KG1 (cell line): ENCODE results near the gene SSBP2.
A peak's percentile ranks its signal among the peaks of the same experiment; 100 is the strongest.
"Not testable (repeated sequence)": the region's sequence is repeated elsewhere in the genome, so short reads cannot be mapped to it uniquely, and the experiment has no call there.

Experiments
- DNase-seq: peaks from one replicate; lab custom pipeline; 2025; lab: John Stamatoyannopoulos, UW

SSBP2 gene

DNA sequence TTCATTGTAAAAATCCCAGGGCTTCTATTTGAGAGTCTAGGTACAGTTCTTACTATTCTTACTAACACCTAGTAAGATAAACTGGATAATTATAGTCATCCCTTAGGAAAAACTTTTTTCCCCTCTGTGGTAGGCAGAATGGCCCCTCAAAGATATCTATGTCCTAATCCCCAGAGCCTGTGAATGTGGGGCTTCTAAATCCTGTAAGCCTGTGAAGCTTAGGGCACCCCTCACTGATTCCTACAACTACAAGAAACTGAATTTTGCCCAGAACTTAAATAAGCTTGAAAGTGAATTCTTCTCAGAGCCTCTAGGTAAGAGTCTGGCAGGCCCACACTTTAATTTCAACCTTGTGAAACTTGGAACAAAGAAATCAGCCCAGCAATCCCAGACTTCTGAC, 226.9 kb downstream of the SSBP2 start:
- no peak for DNase-seq

DNA sequence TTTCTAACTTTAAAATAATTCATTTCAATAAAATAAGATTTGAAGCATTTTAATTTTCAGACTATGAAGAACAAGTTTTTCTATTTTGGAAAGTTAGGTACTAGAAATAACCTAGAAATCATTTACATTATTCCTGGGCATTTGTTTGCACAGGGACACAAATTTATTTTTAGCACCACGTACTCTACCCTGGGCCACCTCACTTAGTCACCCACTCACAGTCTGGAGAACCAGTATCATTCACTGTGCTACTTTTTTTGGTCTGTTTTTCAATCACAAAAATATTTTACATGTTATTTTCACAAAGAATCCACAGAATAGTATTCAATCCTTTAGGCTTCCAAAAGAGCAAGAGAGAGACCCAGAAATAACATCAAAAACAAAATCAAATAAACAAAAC, 228.3 kb downstream of the SSBP2 start:
- DNase-seq: no peak

DNA sequence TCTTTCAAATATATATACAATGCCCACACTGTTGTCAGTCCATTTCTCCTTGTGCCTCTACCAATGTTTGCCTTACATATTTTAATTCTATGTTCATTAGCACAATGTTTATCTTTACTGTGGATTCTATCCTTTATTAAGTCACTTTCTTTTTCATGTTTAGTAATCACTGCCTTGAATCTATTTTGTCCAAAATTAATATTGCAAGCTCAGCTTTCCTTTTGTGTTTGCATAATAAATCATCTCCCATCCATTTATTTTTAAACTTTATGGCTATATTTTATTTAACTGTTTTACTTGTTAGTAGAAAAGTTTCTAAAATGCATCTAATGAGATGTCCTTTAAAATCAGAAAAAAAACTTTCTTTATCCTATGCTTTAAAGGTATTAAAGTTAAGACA, 230.1 kb downstream of the SSBP2 start:
- no peak for DNase-seq

DNA sequence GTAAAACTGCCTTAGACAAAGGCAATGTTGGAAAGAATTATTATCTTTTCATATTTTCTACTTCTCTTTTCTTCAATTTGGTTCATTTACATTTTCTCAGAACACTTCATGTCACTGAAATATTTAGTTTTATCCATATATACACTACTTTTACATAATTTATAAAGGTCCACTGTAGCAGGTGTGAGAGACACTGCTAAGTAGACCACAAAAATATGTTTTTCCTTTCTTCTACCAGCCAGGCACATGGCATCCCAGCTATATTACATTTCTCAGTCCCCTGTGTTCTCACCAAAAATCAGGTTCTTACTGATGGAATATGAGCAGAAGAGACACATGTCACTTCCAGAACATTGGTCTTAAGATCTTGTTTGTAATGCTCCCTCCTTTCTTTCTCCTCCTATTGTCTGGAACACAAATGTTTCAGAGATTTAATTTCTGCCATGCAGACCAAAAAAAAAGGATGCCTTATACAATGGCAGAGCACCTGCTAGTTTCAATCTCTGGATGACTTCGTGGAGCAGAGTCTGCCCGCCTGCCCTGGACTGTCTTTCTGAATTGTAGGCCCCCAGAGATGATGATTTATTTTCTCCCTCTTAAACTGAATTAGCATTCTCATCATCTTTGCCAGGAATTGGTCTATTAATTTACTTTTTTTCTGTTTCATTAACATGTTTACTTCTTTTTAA, 231.5 kb downstream of the SSBP2 start:
- DNase-seq: no peak

DNA sequence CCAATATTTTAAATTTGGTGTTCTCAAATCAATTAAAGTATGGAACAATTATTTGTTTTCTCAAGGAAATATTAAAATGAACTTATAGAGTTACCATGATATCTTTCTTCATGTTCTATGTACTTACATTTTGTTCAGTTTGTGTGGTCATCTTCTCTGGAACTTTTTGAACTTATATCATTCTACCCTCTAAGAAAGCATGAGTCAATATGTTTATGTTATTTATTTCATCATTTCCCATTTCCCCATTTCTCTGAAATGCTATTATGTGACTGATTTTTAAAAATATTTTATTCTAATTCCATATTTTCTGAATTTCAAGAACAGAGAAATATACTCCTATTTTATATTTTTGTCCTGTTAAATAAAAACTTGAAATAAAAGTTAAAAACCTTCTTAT, 233.4 kb downstream of the SSBP2 start:
- no peak for DNase-seq

DNA sequence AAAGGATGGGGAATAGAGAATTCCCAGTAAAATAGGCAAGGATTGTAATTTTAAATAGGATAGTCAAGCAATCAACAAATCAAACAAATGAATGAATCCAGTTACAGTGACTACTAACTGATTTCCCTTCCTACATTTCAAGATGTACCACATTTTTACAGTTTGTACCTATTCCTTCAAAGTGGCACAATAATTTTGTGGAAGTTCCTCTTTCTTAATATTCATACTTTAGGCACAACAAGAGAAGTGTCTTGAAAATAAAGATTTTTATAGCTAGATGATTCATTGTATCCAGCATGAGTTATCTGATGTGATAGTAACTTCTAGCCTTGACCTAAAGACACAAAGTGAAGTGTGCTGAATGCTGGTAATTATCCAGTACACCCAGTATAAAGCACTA, 234.8 kb downstream of the SSBP2 start:
- no peak for DNase-seq

DNA sequence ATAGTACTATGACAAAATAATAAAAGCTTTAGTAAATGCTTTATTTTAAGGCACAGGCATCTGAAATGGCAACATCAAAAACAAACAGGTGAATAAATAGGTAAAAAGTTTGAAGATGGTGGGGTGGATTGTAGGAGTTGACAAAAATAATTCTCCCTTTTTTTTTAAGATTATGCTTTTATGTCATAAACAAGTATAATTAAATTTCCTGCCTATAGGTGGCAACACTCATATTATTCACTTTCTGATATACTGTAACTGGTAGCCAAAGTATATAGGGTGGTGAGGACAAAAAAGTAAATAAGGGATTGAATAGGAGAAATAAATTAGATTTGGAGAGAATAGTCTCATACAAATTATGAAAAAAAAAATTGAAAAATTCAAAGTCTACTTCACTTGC, 236.9 kb downstream of the SSBP2 start:
- DNase-seq: no peak

DNA sequence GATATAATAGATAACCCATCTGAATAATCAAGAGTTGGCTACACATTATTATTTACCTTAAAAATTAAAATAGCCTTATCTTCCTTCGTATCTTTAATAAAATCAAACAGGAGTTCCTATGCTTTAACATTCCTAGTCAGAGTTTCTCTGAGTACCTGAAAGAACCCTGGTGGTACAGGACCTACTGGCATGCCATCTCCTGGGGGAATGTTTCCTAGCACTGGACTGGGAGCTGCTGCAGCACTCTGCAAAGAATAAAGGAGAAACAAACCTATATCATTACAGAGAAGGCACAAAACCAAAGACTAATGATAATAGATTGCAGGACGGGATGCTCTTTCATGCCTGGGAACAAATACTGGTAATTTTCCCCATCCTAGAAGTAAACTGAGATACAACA, 237.4 kb downstream of the SSBP2 start:
- no peak for DNase-seq

DNA sequence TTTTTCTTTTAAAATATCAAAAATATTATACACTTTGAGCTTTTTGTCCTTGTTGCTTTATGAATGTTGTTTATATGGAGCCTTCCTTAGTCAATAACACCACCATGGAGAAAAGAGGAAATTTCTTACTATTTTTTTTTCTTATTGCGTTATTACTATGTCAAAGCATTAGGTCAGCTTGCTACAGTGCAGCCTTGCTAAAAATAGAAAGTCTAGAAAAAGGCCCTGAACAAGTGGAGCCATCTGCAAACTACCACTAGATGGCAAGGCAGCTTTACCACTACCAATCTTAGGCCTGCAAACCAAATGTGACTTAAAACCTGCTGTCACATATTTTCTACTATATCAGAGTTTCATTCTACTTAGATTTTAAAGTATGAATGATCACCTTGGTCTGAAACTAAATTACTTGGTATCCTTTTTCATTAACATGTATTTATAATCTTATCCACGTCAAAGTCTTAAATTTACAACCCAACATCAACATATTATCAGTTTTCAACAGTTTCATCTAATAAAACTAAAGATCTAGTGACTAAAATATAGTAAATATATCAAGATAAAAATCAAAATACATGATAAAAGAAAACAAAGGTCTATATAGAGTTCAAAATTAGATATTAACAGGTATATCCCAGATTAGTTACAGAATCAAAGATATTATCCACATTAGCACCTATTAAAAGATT, 243.9 kb downstream of the SSBP2 start:
- DNase-seq: peak; percentile 79

DNA sequence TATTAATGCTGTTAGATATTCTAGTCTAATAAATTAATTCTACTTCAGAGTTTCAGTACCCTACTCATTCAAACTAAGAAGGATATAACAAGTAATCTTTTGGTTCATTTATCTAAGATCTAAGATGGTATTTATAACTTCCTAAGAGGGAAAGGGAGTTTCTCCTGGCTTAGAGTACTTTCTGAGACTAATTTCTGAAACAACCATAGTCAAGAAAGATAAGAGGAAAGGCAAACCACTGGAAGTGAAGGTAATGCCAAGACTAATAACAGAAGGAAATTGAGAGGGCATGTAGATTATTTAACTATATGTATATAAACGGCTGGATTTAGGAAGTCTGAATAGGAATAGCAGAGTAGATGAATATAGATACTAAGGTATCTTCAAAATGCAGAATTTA, 244.5 kb downstream of the SSBP2 start:
- DNase-seq: no peak

DNA sequence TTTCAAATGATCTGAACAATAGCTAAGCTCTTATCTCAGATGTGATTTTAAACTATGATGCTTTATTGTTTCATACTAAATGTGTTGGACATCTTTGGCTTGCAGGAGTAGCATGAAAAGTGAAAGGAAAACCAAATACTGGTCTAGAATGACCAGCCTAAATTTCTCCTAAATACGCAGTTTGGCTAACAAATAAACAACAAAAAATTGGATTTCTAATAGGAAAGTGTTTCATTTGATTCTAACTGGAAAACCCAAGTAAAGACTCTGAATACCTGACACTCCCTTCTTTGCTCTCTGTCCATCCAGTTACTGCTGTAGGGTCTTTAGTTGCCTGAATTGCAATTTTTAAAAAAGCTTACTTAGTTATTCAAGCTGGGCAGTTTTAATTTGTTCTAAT, 245.2 kb downstream of the SSBP2 start:
- no peak for DNase-seq

DNA sequence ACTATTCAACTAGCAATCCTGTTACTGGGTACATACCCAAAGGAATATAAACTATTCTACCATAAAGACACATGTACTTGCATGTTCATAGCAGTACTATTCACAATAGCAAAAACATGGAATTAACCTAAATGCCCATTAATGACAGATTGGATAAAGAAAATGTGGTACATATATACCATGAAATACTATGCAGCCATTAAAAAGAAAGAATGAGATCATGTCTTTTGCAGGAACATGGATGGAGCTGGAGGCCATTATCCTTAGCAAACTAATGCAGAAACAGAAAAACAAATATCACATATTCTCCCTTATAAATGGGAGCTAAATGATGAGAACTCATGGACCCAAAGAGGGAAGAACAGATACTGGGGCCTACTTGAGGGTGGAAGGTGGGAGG, 247.3 kb downstream of the SSBP2 start:
- DNase-seq: not testable (repeated sequence)

DNA sequence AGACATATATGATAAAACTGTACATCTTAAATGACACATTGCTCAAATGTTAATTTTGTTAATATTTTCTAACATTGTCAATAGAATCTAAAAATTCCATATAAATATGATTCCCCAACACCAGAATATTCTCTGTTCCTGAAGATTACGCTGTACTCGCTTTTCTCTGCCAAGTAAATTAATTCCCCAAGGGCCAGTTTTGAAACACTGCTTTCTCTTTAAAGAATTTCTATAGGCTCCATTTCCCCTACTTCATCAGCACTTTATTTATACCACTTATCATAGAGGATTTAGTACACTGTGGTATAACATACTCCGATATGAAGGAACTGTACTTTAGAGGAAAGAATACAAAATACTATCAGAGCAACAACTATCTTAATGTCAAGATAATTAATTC, 255.6 kb downstream of the SSBP2 start:
- no peak for DNase-seq

DNA sequence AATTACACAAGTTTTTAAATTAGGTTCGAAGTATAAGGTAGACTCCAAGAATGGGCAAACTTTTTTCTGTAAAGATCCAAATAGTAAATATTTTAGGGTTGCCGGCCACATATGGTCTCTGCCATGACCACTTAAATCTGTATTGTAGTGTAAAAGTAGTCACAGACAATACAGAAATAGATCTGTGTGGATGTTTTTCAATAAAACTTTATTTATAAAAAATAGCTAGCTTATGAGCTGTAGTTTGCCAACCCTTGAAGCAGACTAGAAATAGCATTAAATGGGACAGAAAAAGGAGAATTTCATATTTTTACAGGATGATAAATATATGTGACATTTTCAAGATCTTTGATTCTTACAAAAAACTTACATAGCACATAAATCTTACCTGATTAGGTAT, 262.0 kb downstream of the SSBP2 start:
- no peak for DNase-seq

DNA sequence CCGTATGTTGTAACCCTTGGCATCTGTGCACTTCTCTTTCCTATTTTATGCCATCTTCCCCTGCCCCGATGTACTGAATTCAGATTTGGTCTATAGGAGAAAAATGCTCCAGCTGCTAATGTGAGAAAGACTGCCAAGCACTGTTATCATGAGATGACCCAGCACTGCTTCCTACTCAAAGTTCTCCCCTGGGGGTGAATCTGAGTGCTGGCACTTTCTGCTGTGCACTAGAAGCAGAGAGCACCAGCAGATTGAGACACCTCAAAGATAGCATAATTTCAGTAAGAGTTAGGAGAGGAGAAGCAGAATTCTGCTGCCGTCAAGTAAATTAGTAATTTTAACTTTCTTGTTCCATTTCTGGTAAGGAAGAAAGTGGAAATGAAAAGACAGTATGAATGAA, 264.2 kb downstream of the SSBP2 start:
- DNase-seq: no peak

DNA sequence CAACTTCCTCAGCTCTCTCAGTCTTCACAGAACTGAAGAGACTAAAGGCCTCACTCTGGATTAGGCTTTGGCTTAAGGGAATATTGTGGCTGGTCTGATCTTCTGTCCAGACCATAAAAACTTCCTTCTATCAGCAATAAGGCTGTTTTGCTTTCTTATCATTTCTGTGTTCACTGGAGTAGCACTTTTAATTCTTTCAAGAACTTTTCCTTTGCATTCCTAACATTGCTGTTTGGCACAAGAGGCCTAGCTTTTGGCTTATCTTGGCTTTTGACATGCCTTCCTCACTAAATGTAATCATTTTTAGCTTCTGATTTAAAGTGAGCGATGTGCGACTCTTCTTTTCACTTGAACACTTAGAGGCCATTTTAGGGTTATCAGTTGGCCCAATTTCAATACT, 268.3 kb downstream of the SSBP2 start:
- DNase-seq: no peak

DNA sequence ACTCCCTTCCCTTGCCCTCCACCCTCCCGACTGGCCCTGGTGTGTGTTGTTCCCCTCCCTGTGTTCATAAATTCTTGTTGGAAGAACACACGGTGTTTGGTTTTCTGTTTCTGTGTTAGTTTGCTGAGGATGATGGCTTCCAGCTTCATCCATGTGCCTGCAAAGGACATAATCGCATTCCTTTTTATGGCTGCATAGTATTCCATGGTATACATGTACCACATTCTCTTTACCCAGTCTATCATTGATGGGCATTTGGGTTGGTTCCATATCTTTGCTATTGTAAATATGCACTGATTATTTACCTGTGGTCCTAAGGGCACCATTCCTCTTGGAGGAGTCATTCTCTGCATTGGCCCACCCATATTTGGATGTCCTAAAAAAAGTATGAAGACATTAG, 277.5 kb downstream of the SSBP2 start:
- not testable (repeated sequence) for DNase-seq

DNA sequence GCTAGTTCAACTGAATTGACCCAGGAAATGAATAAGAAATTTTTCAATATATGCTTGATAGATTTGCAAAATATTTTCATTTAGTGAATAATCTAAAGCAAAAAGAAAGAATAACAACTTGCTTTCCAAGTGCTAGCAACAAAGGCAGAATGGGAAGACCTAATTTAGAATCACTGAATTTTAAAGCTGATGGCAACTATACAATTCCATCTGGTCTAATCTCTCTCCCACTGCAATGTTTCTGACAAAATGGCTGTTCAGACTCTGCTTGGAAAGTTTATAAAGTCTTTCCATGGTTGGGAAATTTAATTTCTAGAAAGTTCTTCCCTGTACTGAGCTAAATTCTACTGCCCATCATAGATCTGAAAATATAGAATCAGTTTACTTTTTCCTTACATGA, 281.2 kb downstream of the SSBP2 start:
- DNase-seq: no peak

DNA sequence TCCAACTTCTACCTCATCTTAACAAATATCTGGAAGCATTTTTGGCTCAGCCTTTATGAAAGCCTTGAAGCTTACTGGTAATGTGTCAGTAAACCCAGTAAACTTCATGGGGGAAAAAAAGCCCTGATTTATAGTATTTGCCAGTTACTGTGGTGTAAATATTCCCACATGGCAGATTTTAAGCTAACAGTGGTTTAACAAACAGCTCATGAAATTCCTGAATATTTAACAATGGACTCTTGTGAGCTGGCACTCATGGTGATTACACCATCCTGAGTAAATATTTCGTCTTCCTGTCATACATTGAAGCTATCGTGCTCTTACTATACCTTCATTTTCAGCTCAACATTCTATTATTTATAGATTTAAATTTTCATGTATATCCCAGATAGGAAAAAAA, 300.0 kb downstream of the SSBP2 start:
- no peak for DNase-seq

DNA sequence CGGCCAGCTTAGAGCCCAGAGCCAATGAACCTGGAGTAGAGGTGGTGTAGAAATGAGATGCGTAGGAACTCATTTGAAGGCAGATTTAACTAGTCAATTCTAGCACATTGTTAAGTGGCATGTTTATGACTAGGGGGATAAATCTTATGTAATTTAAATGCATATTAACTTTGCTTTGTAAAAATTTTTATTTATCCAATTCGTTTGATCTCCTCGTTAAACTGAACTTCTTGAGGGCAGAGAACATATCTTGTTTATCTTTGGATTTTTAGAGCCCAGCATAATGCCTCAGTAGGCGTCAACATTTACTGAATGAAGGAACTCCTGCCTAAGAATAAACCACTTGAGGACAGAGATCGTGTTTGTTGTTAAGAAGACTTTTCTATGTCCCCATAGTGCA, 315.9 kb downstream of the SSBP2 start:
- DNase-seq: no peak

DNA sequence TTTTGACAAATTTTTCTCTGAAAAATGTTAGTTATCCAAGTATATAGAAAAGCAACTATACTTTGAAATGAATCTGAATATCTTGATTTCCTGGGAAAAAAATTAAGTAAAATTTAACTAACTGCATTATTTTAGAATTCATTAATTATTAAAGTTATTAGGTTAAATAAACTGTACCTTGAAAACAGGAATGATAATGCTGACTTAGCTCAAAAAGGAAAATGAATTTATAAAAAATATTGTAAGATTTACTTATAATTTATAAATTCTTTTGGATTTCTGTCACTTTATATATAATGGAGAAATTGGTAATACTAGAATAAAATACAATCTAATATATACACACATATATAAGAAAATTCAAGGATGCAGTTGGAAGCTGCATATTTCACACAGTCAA, 320.9 kb downstream of the SSBP2 start:
- DNase-seq: no peak

DNA sequence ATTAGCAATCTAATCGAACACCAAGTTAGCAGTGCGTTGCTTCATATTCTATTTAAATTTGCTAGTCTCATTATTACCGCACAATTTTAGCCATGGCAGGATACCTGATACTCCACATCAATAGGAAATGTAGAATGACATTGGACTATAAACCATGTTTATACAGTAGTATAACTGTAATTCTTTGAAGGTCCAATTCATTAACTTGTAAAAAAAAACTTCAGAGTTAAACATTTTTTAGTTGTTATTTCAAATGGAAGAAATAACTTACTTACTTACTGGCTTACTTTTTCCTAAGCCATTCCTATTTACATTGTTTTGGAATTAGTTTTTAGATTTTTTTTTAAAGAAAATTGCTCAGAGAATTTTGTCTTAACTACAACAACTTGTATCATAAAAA, 321.5 kb downstream of the SSBP2 start:
- DNase-seq: no peak

DNA sequence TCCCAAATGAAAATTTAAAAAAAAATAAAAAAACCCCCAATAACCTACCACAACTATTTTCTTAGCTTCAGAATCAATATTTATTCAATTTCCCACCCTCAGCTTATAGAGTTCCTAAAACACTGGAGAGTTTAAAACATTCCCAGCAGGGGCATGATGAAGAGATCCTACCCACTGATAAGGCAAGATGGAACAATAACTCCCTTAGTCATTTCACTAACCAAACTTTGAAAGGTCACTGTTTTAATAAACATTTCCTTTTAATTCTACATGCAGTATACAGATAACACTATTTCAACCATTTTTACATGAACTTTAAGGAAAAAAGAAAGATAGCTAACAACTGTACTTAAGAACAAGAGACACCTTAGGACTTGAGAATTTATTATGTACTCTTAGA, 322.0 kb downstream of the SSBP2 start:
- no peak for DNase-seq

DNA sequence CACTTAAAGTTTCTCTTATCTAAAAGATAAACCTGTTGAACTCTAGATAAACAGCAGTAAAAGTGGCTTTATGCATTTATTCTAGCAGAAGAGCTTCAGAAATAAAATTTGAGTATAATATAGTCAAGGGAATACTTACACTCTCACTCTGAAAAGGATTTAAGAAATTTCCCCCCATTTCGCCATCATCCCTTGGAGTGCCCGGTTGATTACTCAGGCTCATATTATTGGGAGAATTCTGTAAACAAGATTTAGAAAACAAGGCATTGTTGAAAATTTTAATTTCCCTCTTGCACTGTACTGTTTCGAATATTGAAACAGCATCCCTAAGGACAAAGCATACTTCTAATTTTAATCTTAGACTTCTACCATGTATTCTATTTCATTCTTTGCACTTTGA, 322.5 kb downstream of the SSBP2 start:
- DNase-seq: no peak
